Left ventricle myocardium inferior (tissue), 1 donor: ENCODE measurements around the gene SYNCRIP. TPM values are rescaled to one million over a fixed set of nuclear protein-coding genes. Genes with fewer than 3 reads are reported as not detected.
"Not testable (repeated sequence)": the region's sequence is repeated elsewhere in the genome, so short reads cannot be mapped to it uniquely, and the experiment has no call there.

Experiments used
- DNase-seq: peaks from one replicate; pipeline ENCODE4 v3.0.0-alpha.2; 2020
- H3K27ac ChIP-seq: fragments of 200-600 bp; replicated peaks from 2 replicates; pipeline ENCODE4 v1.8.0; 2021
- H3K27me3 ChIP-seq: fragments of 200-600 bp; 2 replicates; pipeline ENCODE4 v1.8.0; 2021; ENCODE audit warnings: low read depth
- H3K36me3 ChIP-seq: fragments of 200-600 bp; 2 replicates; pipeline ENCODE4 v1.8.0; 2021
- H3K4me1 ChIP-seq: fragments of 200-600 bp; 2 replicates; pipeline ENCODE4 v1.8.0; 2021
- H3K4me3 ChIP-seq: fragments of 200-600 bp; 2 replicates; pipeline ENCODE4 v1.8.0; 2021; ENCODE audit warnings: mild to moderate bottlenecking, moderate library complexity
- H3K9me3 ChIP-seq: fragments of 200-600 bp; replicated peaks from 2 replicates; pipeline ENCODE4 v1.8.0; 2021
- CTCF ChIP-seq: fragments of 200-600 bp; IDR thresholded peaks from 2 replicates; pipeline ENCODE4 v1.8.0; 2021; ENCODE audit warnings: antibody characterized with exemption, mild to moderate bottlenecking, borderline replicate concordance
- intact Hi-C: fragments of 100-400 bp; cut with micrococcal nuclease; formaldehyde crosslinking; loops from one replicate; pipeline ENCODE4 v1.11.0; 2022
- total RNA-seq: library from RNA; stranded (reverse); fragmentation: NEBNext Ultra II Directional; extraction: Animal tissue kit (Norgen Biotek cat#: 25700); gene quantifications from one replicate; pipeline ENCODE4 v1.2.1, GENCODE V29; 2021
- donor health status: DM: no; HTN: yes; CAD: no; lungs with severe emphysema.

Gene SYNCRIP
- total RNA-seq, 1 donor from 2014 or later: 61.2 TPM

GRCh38 chr6:85591207-85591606 is 51.5 kb downstream of the SYNCRIP start:
- no peak for DNase-seq
- TF ChIP-seq CTCF: no peak
- Histone ChIP-seq H3K27me3 (no peaks in the 10 kb centered on the region), H3K4me1 (peaks cover 53% of the 10 kb centered on the region), H3K9me3 (no peaks in the 10 kb centered on the region), H3K4me3 (no peak overlapping the region), H3K36me3 (no peaks in the 10 kb centered on the region), H3K27ac (no peak overlapping the region)
- intact Hi-C loops: no loop called here

- intact Hi-C loops: no loop called here
- no peaks in the 10 kb centered on the region for H3K27me3 ChIP-seq
- no peak for DNase-seq
- peaks cover 30% of the 10 kb centered on the region for H3K9me3 ChIP-seq
- no peak overlapping the region for H3K4me3 ChIP-seq
- H3K27ac ChIP-seq: no peak overlapping the region
- no peaks in the 10 kb centered on the region for H3K36me3 ChIP-seq
- peaks cover 18% of the 10 kb centered on the region for H3K4me1 ChIP-seq
- TF ChIP-seq CTCF: no peak
Observed at GRCh38 chr6:85585741-85586140, 56.9 kb downstream of the SYNCRIP start.

GRCh38 chr6:85582832-85583231 is 59.9 kb downstream of the SYNCRIP start:
- H3K4me1 ChIP-seq: peaks cover 34% of the 10 kb centered on the region
- DNase-seq, H3K27me3 ChIP-seq, H3K4me3 ChIP-seq, H3K27ac ChIP-seq, H3K36me3 ChIP-seq, intact Hi-C loops: not testable (repeated sequence)
- H3K9me3 ChIP-seq: peaks cover 30% of the 10 kb centered on the region

GRCh38 chr6:85581572-85581971 is 61.1 kb downstream of the SYNCRIP start:
- peaks cover 30% of the 10 kb centered on the region for H3K9me3 ChIP-seq
- no peak for TF ChIP-seq CTCF
- no peaks in the 10 kb centered on the region for H3K36me3 ChIP-seq
- no peak overlapping the region for H3K27ac ChIP-seq
- intact Hi-C loops: no loop called here
- DNase-seq: no peak
- no peaks in the 10 kb centered on the region for H3K27me3 ChIP-seq
- H3K4me1 ChIP-seq: peaks cover 47% of the 10 kb centered on the region
- no peak overlapping the region for H3K4me3 ChIP-seq

GRCh38 chr6:85580878-85581267 is 61.8 kb downstream of the SYNCRIP start:
- Histone ChIP-seq H3K27me3 (no peaks in the 10 kb centered on the region), H3K9me3 (peaks cover 30% of the 10 kb centered on the region), H3K4me1 (peaks cover 54% of the 10 kb centered on the region), H3K36me3 (no peaks in the 10 kb centered on the region), H3K27ac (peak overlapping the region; percentile 25), H3K4me3 (no peak overlapping the region)
- intact Hi-C loops: no loop called here
- peak; percentile 40 for DNase-seq
- peak; percentile 12 for TF ChIP-seq CTCF

GRCh38 chr6:85580118-85580877 is 62.4 kb downstream of the SYNCRIP start:
- H3K27ac ChIP-seq: peak overlapping the region; percentile 25
- peaks cover 30% of the 10 kb centered on the region for H3K9me3 ChIP-seq
- peaks cover 59% of the 10 kb centered on the region for H3K4me1 ChIP-seq
- H3K36me3 ChIP-seq: no peaks in the 10 kb centered on the region
- intact Hi-C loops: no loop called here
- TF ChIP-seq CTCF: no peak
- DNase-seq: no peak
- no peaks in the 10 kb centered on the region for H3K27me3 ChIP-seq
- H3K4me3 ChIP-seq: no peak overlapping the region
